DOHH2 (cell line): Measurements from ENCODE around the gene MARK4.
A peak's percentile ranks its signal among the peaks of the same experiment; 100 is the strongest.

Source experiments
- H3F3A ChIP-seq: fragments of 200-600 bp; sonication (generic), shearing (Covaris generic); 2 replicates; pipeline ENCODE4 v1.6.0; 2016; ENCODE audit warnings: antibody characterized with exemption, mild to moderate bottlenecking; ENCODE audit not compliant: control insufficient read depth, insufficient read depth
- H3K27ac ChIP-seq: fragments of 200-600 bp; sonication (generic); 2 replicates; pipeline ENCODE4 v1.5.1; 2014; ENCODE audit warnings: low read depth, mild to moderate bottlenecking, low read length, moderate library complexity
- H3K27me3 ChIP-seq: fragments of 200-600 bp; sonication (generic); 2 replicates; pipeline ENCODE4 v1.6.1; 2014; ENCODE audit warnings: mild to moderate bottlenecking, low read length, mixed read lengths; ENCODE audit not compliant: control insufficient read depth
- H3K36me3 ChIP-seq: fragments of 200-600 bp; sonication (generic); 2 replicates; pipeline ENCODE4 v1.6.1; 2014; ENCODE audit warnings: mild to moderate bottlenecking, low read length, moderate library complexity, mixed read lengths; ENCODE audit not compliant: control insufficient read depth
- H3K4me1 ChIP-seq: fragments of 200-600 bp; sonication (generic); 2 replicates; pipeline ENCODE4 v1.6.1; 2014; ENCODE audit warnings: mild to moderate bottlenecking, low read length, mixed read lengths; ENCODE audit not compliant: control insufficient read depth
- H3K4me2 ChIP-seq: fragments of 200-600 bp; sonication (generic); 2 replicates; pipeline ENCODE4 v1.6.0; 2014; ENCODE audit warnings: mild to moderate bottlenecking, low read length, moderate library complexity
- H3K4me3 ChIP-seq: fragments of 200-600 bp; sonication (generic); 2 replicates; pipeline ENCODE4 v1.5.1; 2014; ENCODE audit warnings: mild to moderate bottlenecking, low read length, mixed read lengths
- H3K79me2 ChIP-seq: fragments of 200-600 bp; sonication (generic); 2 replicates; pipeline ENCODE4 v1.6.1; 2014; ENCODE audit warnings: mild to moderate bottlenecking, low read length, mixed read lengths; ENCODE audit not compliant: control insufficient read depth
- H3K9me2 ChIP-seq: fragments of 200-600 bp; sonication (generic); replicated peaks from 2 replicates; pipeline ENCODE4 v1.6.1; 2014; ENCODE audit warnings: mild to moderate bottlenecking, low read length, mixed read lengths; ENCODE audit not compliant: control insufficient read depth
- H3K9me3 ChIP-seq: fragments of 200-600 bp; sonication (generic); 2 replicates; pipeline ENCODE4 v1.6.1; 2014; ENCODE audit warnings: antibody characterized with exemption, low read length, mixed read lengths; ENCODE audit not compliant: control insufficient read depth, insufficient read depth
- H4K20me1 ChIP-seq: fragments of 200-600 bp; sonication (generic); 2 replicates; pipeline ENCODE4 v1.6.0; 2014; ENCODE audit warnings: low read depth, mild to moderate bottlenecking, antibody characterized with exemption, low read length, moderate library complexity; ENCODE audit not compliant: control insufficient read depth, insufficient read depth
- CTCF ChIP-seq: fragments of 200-600 bp; sonication (generic); IDR thresholded peaks from one replicate; pipeline ENCODE4 v1.5.1; 2014; ENCODE audit warnings: antibody characterized with exemption, mild to moderate bottlenecking, low read depth, low read length; ENCODE audit not compliant: poor library complexity, severe bottlenecking
- EZH2phosphoT487 ChIP-seq: fragments of 200-600 bp; sonication (generic); IDR thresholded peaks from 2 replicates; pipeline ENCODE4 v1.6.1; 2017; ENCODE audit warnings: borderline replicate concordance, mild to moderate bottlenecking, antibody characterized with exemption, low read length, moderate library complexity, mixed read lengths

MARK4 gene

GRCh38 chr19:45231891-45232290 lies 19.2 kb upstream of the MARK4 start:
- Histone ChIP-seq H3K4me3 (no peak overlapping the region), H3K27me3 (no peaks in the 10 kb centered on the region), H3K27ac (no peak overlapping the region), H3K4me2 (no peak overlapping the region), H3K79me2 (no peaks in the 10 kb centered on the region), H3K36me3 (no peaks in the 10 kb centered on the region), H4K20me1 (no peaks in the 10 kb centered on the region), H3K4me1 (peaks cover 8% of the 10 kb centered on the region), H3F3A (no peaks in the 10 kb centered on the region), H3K9me3 (no peaks in the 10 kb centered on the region), H3K9me2 (no peaks in the 10 kb centered on the region)
- TF ChIP-seq EZH2phosphoT487 (no peak), CTCF (no peak)

DNA sequence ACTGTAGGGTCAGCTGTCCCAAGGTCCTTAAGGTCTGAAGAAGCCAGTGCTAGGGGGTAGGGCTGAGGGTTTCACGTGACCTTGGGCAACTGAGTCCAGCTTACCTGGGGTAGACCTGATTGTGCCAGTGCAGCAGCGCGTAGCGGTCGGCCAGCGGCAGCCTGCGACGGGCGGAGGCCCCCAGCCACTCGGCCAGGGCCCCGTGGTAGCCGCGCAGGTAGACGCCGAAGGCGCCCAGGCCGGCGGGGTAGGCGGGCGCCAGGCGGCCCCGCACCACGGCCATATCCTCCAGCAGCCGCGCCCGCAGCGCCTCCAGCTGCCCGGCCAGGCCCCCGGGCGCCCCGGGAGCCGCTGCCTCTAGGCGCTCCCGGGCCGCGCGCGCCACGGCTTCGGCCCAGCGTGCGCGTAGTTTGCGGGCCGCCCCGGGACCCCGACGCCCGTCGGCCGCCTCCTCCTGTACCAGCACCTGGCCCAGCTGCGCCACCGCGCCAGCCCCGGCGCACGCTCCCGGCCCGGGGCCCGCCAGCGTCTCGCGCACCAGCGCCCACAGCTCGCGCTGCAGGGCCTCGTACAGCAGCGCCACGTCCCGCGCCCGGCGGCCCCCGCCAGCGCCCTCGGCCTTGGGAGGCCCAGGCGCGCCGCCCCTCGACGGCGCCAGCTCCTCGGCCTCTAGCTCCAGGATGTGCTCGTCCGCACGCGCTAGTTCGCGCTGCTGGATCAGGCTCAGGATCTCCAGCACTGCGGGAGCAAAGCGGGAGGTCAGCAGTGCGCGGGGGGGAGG lies 16.8 kb upstream of the MARK4 start:
- Histone ChIP-seq H3K9me2 (no peaks in the 10 kb centered on the region), H3K4me3 (no peak overlapping the region), H3K27ac (no peak overlapping the region), H3K27me3 (no peaks in the 10 kb centered on the region), H3K9me3 (no peaks in the 10 kb centered on the region), H3K79me2 (no peaks in the 10 kb centered on the region), H3K36me3 (no peaks in the 10 kb centered on the region), H3F3A (no peaks in the 10 kb centered on the region), H3K4me2 (no peak overlapping the region), H3K4me1 (peaks cover 8% of the 10 kb centered on the region), H4K20me1 (no peaks in the 10 kb centered on the region)
- no peak for TF ChIP-seq EZH2phosphoT487
- no peak for TF ChIP-seq CTCF

DNA sequence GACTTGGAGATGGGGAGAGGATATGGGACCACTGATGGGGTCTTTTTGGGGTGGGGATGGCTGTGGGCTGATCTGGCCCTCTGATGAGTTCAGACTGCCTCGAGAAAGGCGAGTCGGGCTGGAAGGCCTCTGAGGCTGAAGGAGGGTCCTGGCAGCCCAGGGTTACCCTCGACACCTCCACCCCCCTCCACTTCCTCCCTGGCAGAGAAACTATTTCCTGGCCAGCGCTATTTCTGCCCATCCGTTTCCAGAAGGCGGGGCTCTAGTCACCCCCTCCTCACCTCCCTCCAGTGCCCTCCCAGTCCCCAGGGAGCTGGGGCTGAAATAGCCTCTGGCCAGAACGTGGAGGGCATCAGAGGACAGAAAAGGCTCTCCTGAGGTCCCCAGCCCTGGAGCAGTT lies 15.6 kb upstream of the MARK4 start:
- no peaks in the 10 kb centered on the region for H3K9me2 ChIP-seq
- no peaks in the 10 kb centered on the region for H3K27me3 ChIP-seq
- no peak overlapping the region for H3K27ac ChIP-seq
- H3K79me2 ChIP-seq, result no peaks in the 10 kb centered on the region
- peaks cover 8% of the 10 kb centered on the region for H3K4me1 ChIP-seq
- H3K4me2 ChIP-seq, result peak overlapping the region; percentile 32; the same call in 1 of the 2 replicates
- TF ChIP-seq EZH2phosphoT487 (no peak), CTCF (no peak)
- H4K20me1 ChIP-seq, result no peaks in the 10 kb centered on the region
- H3K4me3 ChIP-seq, result no peak overlapping the region
- no peaks in the 10 kb centered on the region for H3K36me3 ChIP-seq
- no peaks in the 10 kb centered on the region for H3F3A ChIP-seq
- H3K9me3 ChIP-seq, result no peaks in the 10 kb centered on the region
